HG03175 (cell line): ENCODE results near the gene RAD51B.
"Not testable (repeated sequence)": the region's sequence is repeated elsewhere in the genome, so short reads cannot be mapped to it uniquely, and the experiment has no call there.

Experiments used
- ATAC-seq: cut with Tn5 transposase; IDR thresholded peaks from one replicate; pipeline ENCODE4 v1.9.1; 2021; ENCODE audit warnings: mild to moderate bottlenecking, moderate library complexity; ENCODE audit not compliant: unreplicated experiment

The RAD51B gene

GRCh38 chr14:68285421-68286179, 466.0 kb downstream of the RAD51B start:
- no peak for ATAC-seq

- ATAC-seq, result no peak
Observed at GRCh38 chr14:68286667-68287066, 467.1 kb downstream of the RAD51B start.

- ATAC-seq, result not testable (repeated sequence)
Observed at GRCh38 chr14:68289452-68289851, 469.9 kb downstream of the RAD51B start.

- ATAC-seq, result no peak
Observed at GRCh38 chr14:68291820-68292219, 472.2 kb downstream of the RAD51B start.

GRCh38 chr14:68292441-68293215, 473.0 kb downstream of the RAD51B start:
- ATAC-seq, result no peak

GRCh38 chr14:68293404-68293803, 473.8 kb downstream of the RAD51B start:
- ATAC-seq, result no peak

GRCh38 chr14:68295316-68295816, 475.8 kb downstream of the RAD51B start:
- no peak for ATAC-seq

GRCh38 chr14:68297039-68297438, 477.5 kb downstream of the RAD51B start:
- no peak for ATAC-seq

- no peak for ATAC-seq
Observed at GRCh38 chr14:68297876-68298468, 478.4 kb downstream of the RAD51B start.

GRCh38 chr14:68300608-68301007, 481.0 kb downstream of the RAD51B start:
- no peak for ATAC-seq

- no peak for ATAC-seq
Observed at GRCh38 chr14:68301219-68301618, 481.6 kb downstream of the RAD51B start.

- ATAC-seq, result not testable (repeated sequence)
Observed at GRCh38 chr14:68302938-68303337, 483.4 kb downstream of the RAD51B start.

- ATAC-seq, result peak; percentile 21
Observed at GRCh38 chr14:68305738-68306137, 486.2 kb downstream of the RAD51B start.

- peak; percentile 87 for ATAC-seq
Observed at GRCh38 chr14:68306265-68306933, 486.8 kb downstream of the RAD51B start.

- ATAC-seq, result no peak
Observed at GRCh38 chr14:68306934-68307789, 487.6 kb downstream of the RAD51B start.

- ATAC-seq, result no peak
Observed at GRCh38 chr14:68307790-68308168, 488.2 kb downstream of the RAD51B start.

GRCh38 chr14:68308726-68309520, 489.3 kb downstream of the RAD51B start:
- ATAC-seq, result no peak

- no peak for ATAC-seq
Observed at GRCh38 chr14:68309616-68310015, 490.0 kb downstream of the RAD51B start.

GRCh38 chr14:68312300-68312699, 492.7 kb downstream of the RAD51B start:
- no peak for ATAC-seq
